KBM-7 (cell line): ENCODE results near the gene CNN2.

Experiments
- DNase-seq: peaks from one replicate; pipeline ENCODE4 v3.0.0-alpha.2; 2015
- in situ Hi-C: fragments of 300-500 bp; cut with MboI; formaldehyde crosslinking; loops from 2 replicates; pipeline ENCODE4 v1.14.3; 2020; ENCODE audit warnings: low sequenced_read_pairs, low pct_unique_long_range_greater_than_20kb, mixed read lengths

Gene CNN2

DNA sequence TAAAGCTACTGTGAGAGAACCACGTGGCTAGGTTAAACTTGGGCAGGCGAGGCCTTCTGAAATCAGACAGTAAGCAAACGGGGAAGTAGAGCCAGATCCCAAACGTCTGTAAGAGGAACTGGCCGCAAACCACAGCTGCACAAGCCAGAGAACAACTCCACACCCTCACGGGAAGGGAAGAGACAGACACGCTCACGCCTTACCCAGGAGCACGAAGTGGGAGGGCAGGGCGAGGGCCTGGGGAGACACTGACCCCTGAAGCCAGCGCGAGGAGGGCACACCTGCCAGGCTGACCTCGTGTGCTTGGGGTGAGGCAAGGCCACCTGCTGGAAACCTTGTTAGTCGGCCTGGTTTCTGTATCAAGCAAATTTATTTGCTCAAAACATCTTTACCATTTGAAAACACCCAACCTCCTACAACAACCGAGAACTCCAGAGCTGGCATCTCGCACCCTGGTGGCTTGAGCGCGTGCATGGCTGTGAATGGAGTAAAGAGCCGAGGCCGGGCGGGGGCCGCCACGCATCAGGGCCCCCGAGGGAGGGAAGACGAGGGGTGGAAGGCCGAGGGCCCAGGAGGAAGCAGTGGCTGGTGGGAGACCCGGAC lies 61.5 kb downstream of the CNN2 start:
- DNase-seq, result peak; percentile 94

DNA sequence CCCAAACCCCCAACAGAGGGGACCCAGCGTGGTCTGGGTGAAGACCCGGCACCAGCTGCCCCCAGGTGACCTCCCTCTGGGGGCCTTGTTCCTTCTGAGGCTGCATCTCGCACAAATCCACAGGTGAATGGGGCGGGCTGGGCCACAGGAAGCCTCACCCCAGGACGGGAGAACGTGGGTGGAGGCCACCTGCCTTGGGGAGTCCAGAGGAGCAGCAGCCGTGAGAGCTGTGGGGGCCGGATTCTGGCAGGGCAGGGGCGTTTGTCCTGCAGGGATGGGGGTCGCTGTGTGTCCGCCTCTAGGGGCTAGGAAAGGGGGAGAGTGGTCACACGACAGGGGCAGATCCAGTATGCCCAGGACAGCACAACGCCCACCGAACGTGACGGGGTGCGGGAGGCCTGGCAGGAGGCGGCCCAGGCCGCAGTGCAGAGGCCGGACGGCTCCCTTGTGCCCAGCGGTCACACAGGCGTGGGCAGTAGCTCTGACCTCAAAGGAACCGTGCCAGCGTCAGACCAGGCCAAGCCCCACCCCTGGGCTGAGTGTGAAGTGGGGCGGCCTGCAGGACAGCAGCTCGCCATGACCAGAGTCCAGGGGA lies 62.1 kb downstream of the CNN2 start:
- in situ Hi-C loops, result no loop called here
- no peak for DNase-seq

More for the DNA sequence above, 61.5 kb downstream of the CNN2 start:
- in situ Hi-C loops, result no loop called here
